Immature natural killer cell (primary cell): ENCODE measurements around the gene PRDM8. TPM values are rescaled to one million over a fixed set of nuclear protein-coding genes. Genes with fewer than 3 reads are reported as not detected.

Experiments used
- polyA plus RNA-seq, 3 donors: library from polyadenylated mRNA; unstranded; fragments of 300-500 nt; fragmentation: Illumina TruSeq; gene quantifications; one replicate each; pipeline ENCODE4 v1.2.3, GENCODE V29; 2021

Gene PRDM8
- polyA plus RNA-seq, 3 donors from 2014 or later: 1.6 to 2.7 (median 1.9) TPM

Other genes starting within 250 kb of the PRDM8 start
- gene ANTXR2, start 124.3 kb upstream of the PRDM8 start, polyA plus RNA-seq: 10 to 100 TPM in 1 of 3 donors, 1 to 10 TPM in 2; 8.1 to 13.8 (median 10.0) TPM
- not detected for gene FGF5, start 69.2 kb downstream of the PRDM8 start, polyA plus RNA-seq
- under 1 TPM in 1 of 3 donors, not detected in 2; 0.72 TPM for gene CFAP299, start 138.2 kb downstream of the PRDM8 start, polyA plus RNA-seq